ENCODE data around the gene MFRP. TPM values are rescaled to one million over a fixed set of nuclear protein-coding genes. Genes with fewer than 3 reads are reported as not detected.

The MFRP gene
- total and polyA plus RNA-seq, 7 donors = 0.01 to 0.05 TPM; not detected in 5

GRCh38 chr11:119320240-119320775 lies 26.2 kb downstream of the MFRP start:
- Histone ChIP-seq H3K27me3 (ENCODE audit: insufficient read depth in 3 of 3, low read length in 2 of 3) (no peaks in the 10 kb centered on the region), H3K9me3 (no peaks in the 10 kb centered on the region), H3K4me3 (peak overlapping the region; percentile 62), H3K36me3 (ENCODE audit: insufficient read depth in 1 of 2, low read depth in 1 of 2) (no peaks in the 10 kb centered on the region), H3K4me1 (peaks cover 9% of the 10 kb centered on the region), H3K27ac (peak overlapping the region; percentile 80)
- intact Hi-C loops (cut with DNase I) = loop anchor here in 1 of 2 donors (5.0 to 10.0 kb wide), 2 partner anchors 113 to 176 kb away; partner anchors contain the start of genes ABCG4 and CBL
- no peak for ATAC-seq
- 44 to 52% (median 50%) methylated on average over 10 to 17 of the region's 17 CpGs for WGBS, 3 donors
- no peak for TF ChIP-seq CTCF (IDR thresholded peaks at IDR 0.05)
- DNase-seq = peak; percentile 40 to 58

- intact Hi-C loops (cut with DNase I) = loop anchor here (5.0 to 10.0 kb wide), 3 partner anchors 112 to 175 kb away; partner anchors contain the start of genes CBL (in 2 of the 2) and ABCG4 (in 1 of the 2)
- no peak for DNase-seq
- 66 to 71% (median 70%) methylated on average over 11 of the region's 11 CpGs for WGBS, 3 donors
These were observed 26.7 kb downstream of the MFRP start for GRCh38 chr11:119319700-119320239.

GRCh38 chr11:119319136-119319699 lies 27.3 kb downstream of the MFRP start:
- Histone ChIP-seq H3K9me3 (no peaks in the 10 kb centered on the region), H3K27me3 (ENCODE audit: insufficient read depth in 3 of 3, low read length in 2 of 3) (no peaks in the 10 kb centered on the region), H3K4me1 (peaks cover 9% of the 10 kb centered on the region), H3K36me3 (ENCODE audit: insufficient read depth in 1 of 2, low read depth in 1 of 2) (peaks cover 0 to 7% of the 10 kb centered on the region in 2 donors), H3K4me3 (peak overlapping the region; percentile 19), H3K27ac (peak overlapping the region; percentile 80)
- intact Hi-C loops (cut with DNase I) = loop anchor here in 1 of 2 donors (10.0 kb wide), 1 partner anchor 114 kb away; the partner anchor contains the start of gene CBL
- 70 to 74% (median 71%) methylated on average over 8 of the region's 8 CpGs for WGBS, 3 donors
- no peak for DNase-seq
- no peak for TF ChIP-seq CTCF (IDR thresholded peaks at IDR 0.05)
- no peak for ATAC-seq

More at GRCh38 chr11:119319700-119320239, 26.7 kb downstream of the MFRP start:
- no peak for ATAC-seq
- Histone ChIP-seq H3K4me3 (peak overlapping the region; percentile 62), H3K27me3 (ENCODE audit: insufficient read depth in 3 of 3, low read length in 2 of 3) (no peaks in the 10 kb centered on the region), H3K27ac (peak overlapping the region; percentile 80), H3K4me1 (peaks cover 9% of the 10 kb centered on the region), H3K9me3 (no peaks in the 10 kb centered on the region), H3K36me3 (ENCODE audit: insufficient read depth in 1 of 2, low read depth in 1 of 2) (peaks cover 0 to 1% of the 10 kb centered on the region in 2 donors)
- TF ChIP-seq CTCF (IDR thresholded peaks at IDR 0.05) = no peak

GRCh38 chr11:119318240-119319135 lies 28.0 kb downstream of the MFRP start:
- ATAC-seq = peak in 2 of 4 donors; percentile 7 to 18
- H3K4me1 ChIP-seq = peaks cover 9% of the 10 kb centered on the region

More at GRCh38 chr11:119318240-119319135, 28.0 kb downstream of the MFRP start:
- Histone ChIP-seq H3K27me3 (ENCODE audit: insufficient read depth in 3 of 3, low read length in 2 of 3) (no peaks in the 10 kb centered on the region), H3K9me3 (no peaks in the 10 kb centered on the region), H3K4me3 (peak overlapping the region; percentile 77), H3K36me3 (ENCODE audit: insufficient read depth in 1 of 2, low read depth in 1 of 2) (peaks cover 0 to 7% of the 10 kb centered on the region in 2 donors), H3K27ac (peak overlapping the region; percentile 80)
- intact Hi-C loops (cut with DNase I) = loop anchor here in 1 of 2 donors (10.0 kb wide), 1 partner anchor 114 kb away; the partner anchor contains the start of gene CBL
- TF ChIP-seq CTCF (IDR thresholded peaks at IDR 0.05) = no peak
- 66 to 78% (median 71%) methylated on average over 22 of the region's 22 CpGs for WGBS, 3 donors
- no peak for DNase-seq
